ENCODE measurements around the gene FSIP1.

DNA sequence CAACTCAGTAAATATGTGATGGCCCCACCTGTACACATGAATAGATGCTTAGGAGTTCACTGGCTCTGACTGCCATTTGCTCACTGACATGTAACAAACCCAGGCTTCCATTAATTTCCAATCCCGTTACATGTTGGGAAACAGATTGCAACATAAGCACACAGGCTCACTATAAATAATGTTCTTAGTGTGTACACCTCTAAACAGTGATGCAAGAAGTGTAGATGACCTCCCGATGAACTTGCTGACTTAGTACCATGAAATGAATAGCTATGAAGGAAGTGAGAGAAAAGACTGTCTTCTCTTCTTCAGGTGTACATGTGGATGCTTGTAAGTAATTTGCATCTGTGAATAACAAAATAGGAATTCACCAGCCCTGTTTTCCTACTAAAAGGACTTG, 21.4 kb upstream of the FSIP1 start:
- TF ChIP-seq, protein P1, sequence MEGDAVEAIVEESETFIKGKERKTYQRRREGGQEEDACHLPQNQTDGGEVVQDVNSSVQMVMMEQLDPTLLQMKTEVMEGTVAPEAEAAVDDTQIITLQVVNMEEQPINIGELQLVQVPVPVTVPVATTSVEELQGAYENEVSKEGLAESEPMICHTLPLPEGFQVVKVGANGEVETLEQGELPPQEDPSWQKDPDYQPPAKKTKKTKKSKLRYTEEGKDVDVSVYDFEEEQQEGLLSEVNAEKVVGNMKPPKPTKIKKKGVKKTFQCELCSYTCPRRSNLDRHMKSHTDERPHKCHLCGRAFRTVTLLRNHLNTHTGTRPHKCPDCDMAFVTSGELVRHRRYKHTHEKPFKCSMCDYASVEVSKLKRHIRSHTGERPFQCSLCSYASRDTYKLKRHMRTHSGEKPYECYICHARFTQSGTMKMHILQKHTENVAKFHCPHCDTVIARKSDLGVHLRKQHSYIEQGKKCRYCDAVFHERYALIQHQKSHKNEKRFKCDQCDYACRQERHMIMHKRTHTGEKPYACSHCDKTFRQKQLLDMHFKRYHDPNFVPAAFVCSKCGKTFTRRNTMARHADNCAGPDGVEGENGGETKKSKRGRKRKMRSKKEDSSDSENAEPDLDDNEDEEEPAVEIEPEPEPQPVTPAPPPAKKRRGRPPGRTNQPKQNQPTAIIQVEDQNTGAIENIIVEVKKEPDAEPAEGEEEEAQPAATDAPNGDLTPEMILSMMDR (IDR thresholded peaks at IDR 0.05; ENCODE audit: low read depth, low read length, poor library complexity, severe bottlenecking), result no peak
- TF ChIP-seq EZH2phosphoT487 (IDR thresholded peaks at IDR 0.05; ENCODE audit: borderline replicate concordance, low read length), result no peak

Data from DOHH2 (cell line).